HUES64 (cell line): Measurements from ENCODE around the gene DCK.

Experiments used
- H3K27ac ChIP-seq: 2 replicates; pipeline ENCODE4 v1.7.0; 2013; ENCODE audit warnings: low read depth, low read length, inconsistent platforms
- H3K27me3 ChIP-seq: 2 replicates; pipeline ENCODE4 v1.6.1; 2013; ENCODE audit warnings: mild to moderate bottlenecking, low read length; ENCODE audit not compliant: insufficient read depth
- H3K36me3 ChIP-seq: 2 replicates; pipeline ENCODE4 v1.6.1; 2013; ENCODE audit warnings: mild to moderate bottlenecking, low read length; ENCODE audit not compliant: insufficient read depth
- H3K4me1 ChIP-seq: 2 replicates; pipeline ENCODE4 v1.6.1; 2013; ENCODE audit warnings: mild to moderate bottlenecking, low read length, moderate library complexity; ENCODE audit not compliant: insufficient read depth
- H3K4me3 ChIP-seq: 2 replicates; pipeline ENCODE4 v1.5.1; 2013; ENCODE audit warnings: mild to moderate bottlenecking, low read length, moderate library complexity
- H3K9ac ChIP-seq: 2 replicates; pipeline ENCODE4 v1.6.1; 2013; ENCODE audit warnings: mild to moderate bottlenecking, low read depth, low read length
- H3K9me3 ChIP-seq: 2 replicates; pipeline ENCODE4 v1.6.1; 2013; ENCODE audit warnings: low read depth, low read length; ENCODE audit not compliant: insufficient read depth
- WGBS: fragments of 150-250, 120-280 bp; methylation state at CpG from one replicate; pipeline ENCODE4 v1.1.7; 2013; ENCODE audit warnings: missing lambda C conversion rate; 5-methylcytosine and 5-hydroxymethylcytosine counted together

The DCK gene

GRCh38 chr4:71062436-71062835 is 69.0 kb downstream of the DCK start:
- Histone ChIP-seq H3K27me3 (no peaks in the 10 kb centered on the region), H3K27ac (no peak overlapping the region), H3K4me3 (no peak overlapping the region), H3K4me1 (no peaks in the 10 kb centered on the region), H3K9ac (no peak overlapping the region), H3K36me3 (no peaks in the 10 kb centered on the region), H3K9me3 (no peaks in the 10 kb centered on the region; the same call in 1 of the 2 replicates)
- WGBS, result 100% methylated on average over 1 of the region's 2 CpGs

- H3K27me3 ChIP-seq, result no peaks in the 10 kb centered on the region
- 82% methylated on average over 1 of the region's 1 CpG for WGBS
- H3K4me1 ChIP-seq, result no peaks in the 10 kb centered on the region
- H3K9me3 ChIP-seq, result no peaks in the 10 kb centered on the region; the same call in 1 of the 2 replicates
- no peaks in the 10 kb centered on the region for H3K36me3 ChIP-seq
- no peak overlapping the region for H3K9ac ChIP-seq
- H3K27ac ChIP-seq, result no peak overlapping the region
- H3K4me3 ChIP-seq, result no peak overlapping the region
These were observed 70.3 kb downstream of the DCK start for GRCh38 chr4:71063711-71064110.

- no peaks in the 10 kb centered on the region for H3K27me3 ChIP-seq
- H3K27ac ChIP-seq, result no peak overlapping the region
- no peak overlapping the region for H3K9ac ChIP-seq
- no peaks in the 10 kb centered on the region for H3K36me3 ChIP-seq
- 93% methylated on average over 4 of the region's 6 CpGs for WGBS
- H3K4me1 ChIP-seq, result no peaks in the 10 kb centered on the region
- no peaks in the 10 kb centered on the region; the same call in 1 of the 2 replicates for H3K9me3 ChIP-seq
- no peak overlapping the region for H3K4me3 ChIP-seq
These were observed 71.1 kb downstream of the DCK start for GRCh38 chr4:71064521-71064920.

GRCh38 chr4:71065991-71066510 is 72.6 kb downstream of the DCK start:
- Histone ChIP-seq H3K4me1 (no peaks in the 10 kb centered on the region), H3K36me3 (no peaks in the 10 kb centered on the region), H3K9me3 (no peaks in the 10 kb centered on the region), H3K27ac (no peak overlapping the region), H3K4me3 (no peak overlapping the region), H3K27me3 (no peaks in the 10 kb centered on the region), H3K9ac (no peak overlapping the region)
- WGBS, result 100% methylated on average over 2 of the region's 2 CpGs

- H3K9me3 ChIP-seq, result no peaks in the 10 kb centered on the region
- no peaks in the 10 kb centered on the region for H3K27me3 ChIP-seq
- WGBS, result 85% methylated on average over 4 of the region's 4 CpGs
- H3K4me1 ChIP-seq, result no peaks in the 10 kb centered on the region
- no peak overlapping the region for H3K9ac ChIP-seq
- H3K27ac ChIP-seq, result no peak overlapping the region
- H3K4me3 ChIP-seq, result no peak overlapping the region
- no peaks in the 10 kb centered on the region for H3K36me3 ChIP-seq
These were observed 73.6 kb downstream of the DCK start for GRCh38 chr4:71066737-71067716.

- WGBS, result 91% methylated on average over 1 of the region's 1 CpG
- Histone ChIP-seq H3K4me1 (no peaks in the 10 kb centered on the region), H3K27ac (no peak overlapping the region), H3K9ac (no peak overlapping the region), H3K9me3 (no peaks in the 10 kb centered on the region), H3K4me3 (no peak overlapping the region), H3K36me3 (no peaks in the 10 kb centered on the region), H3K27me3 (no peaks in the 10 kb centered on the region)
These were observed 75.6 kb downstream of the DCK start for GRCh38 chr4:71069063-71069462.

GRCh38 chr4:71070015-71070414 is 76.6 kb downstream of the DCK start:
- WGBS, result 92% methylated on average over 1 of the region's 1 CpG

GRCh38 chr4:71074452-71075299 is 81.2 kb downstream of the DCK start:
- H3K27ac ChIP-seq, result no peak overlapping the region
- no peaks in the 10 kb centered on the region for H3K4me1 ChIP-seq
- H3K36me3 ChIP-seq, result no peaks in the 10 kb centered on the region
- H3K4me3 ChIP-seq, result no peak overlapping the region
- no peaks in the 10 kb centered on the region for H3K9me3 ChIP-seq
- 89% methylated on average over 9 of the region's 10 CpGs for WGBS
- H3K27me3 ChIP-seq, result no peaks in the 10 kb centered on the region
- H3K9ac ChIP-seq, result no peak overlapping the region

More at GRCh38 chr4:71070015-71070414, 76.6 kb downstream of the DCK start:
- Histone ChIP-seq H3K4me1 (no peaks in the 10 kb centered on the region), H3K36me3 (no peaks in the 10 kb centered on the region), H3K4me3 (no peak overlapping the region), H3K9me3 (no peaks in the 10 kb centered on the region), H3K27me3 (no peaks in the 10 kb centered on the region), H3K9ac (no peak overlapping the region), H3K27ac (no peak overlapping the region)
